Ishikawa (cell line): Measurements from ENCODE around the gene KCNK7.

Source experiments
- CEBPB ChIP-seq: IDR thresholded peaks from 2 replicates; pipeline ENCODE4 v1.6.1; 2012
- CREB1 ChIP-seq: IDR thresholded peaks from 2 replicates; pipeline ENCODE4 v1.6.1; 2012; ENCODE audit warnings: low read depth
- EGR1 ChIP-seq: IDR thresholded peaks from 2 replicates; pipeline ENCODE4 v1.6.1; 2012
- EP300 ChIP-seq: IDR thresholded peaks from 2 replicates; pipeline ENCODE4 v1.6.1; 2012; ENCODE audit warnings: borderline replicate concordance
- FOXM1 ChIP-seq: IDR thresholded peaks from 2 replicates; pipeline ENCODE4 v1.6.1; 2012; ENCODE audit warnings: low read depth, borderline replicate concordance
- NFIC ChIP-seq: IDR thresholded peaks from 2 replicates; pipeline ENCODE4 v1.6.1; 2012
- RAD21 ChIP-seq: IDR thresholded peaks from 2 replicates; pipeline ENCODE4 v1.6.1; 2012; ENCODE audit warnings: low read depth
- TAF1 ChIP-seq: IDR thresholded peaks from 2 replicates; pipeline ENCODE4 v1.6.1; 2012; ENCODE audit warnings: low read depth, mild to moderate bottlenecking
- TCF12 ChIP-seq: IDR thresholded peaks from 2 replicates; pipeline ENCODE4 v1.6.1; 2012; ENCODE audit warnings: low read depth
- TEAD4 ChIP-seq: IDR thresholded peaks from 2 replicates; pipeline ENCODE4 v1.6.1; 2012
- YY1 ChIP-seq: IDR thresholded peaks from 2 replicates; pipeline ENCODE4 v1.6.1; 2012; ENCODE audit warnings: low read depth
- ZBTB7A ChIP-seq: IDR thresholded peaks from 2 replicates; pipeline ENCODE4 v1.6.1; 2012; ENCODE audit warnings: low read depth
- TF ChIP-seq, protein P1 (sequence below): IDR thresholded peaks from 2 replicates; pipeline ENCODE4 v1.6.1; 2012
- TF ChIP-seq, protein P2 (sequence below): IDR thresholded peaks from 2 replicates; pipeline ENCODE4 v1.6.1; 2012
- TF ChIP-seq, protein P3 (sequence below): IDR thresholded peaks from 2 replicates; pipeline ENCODE4 v1.6.1; 2012; ENCODE audit warnings: low read depth, mild to moderate bottlenecking

Gene KCNK7

DNA sequence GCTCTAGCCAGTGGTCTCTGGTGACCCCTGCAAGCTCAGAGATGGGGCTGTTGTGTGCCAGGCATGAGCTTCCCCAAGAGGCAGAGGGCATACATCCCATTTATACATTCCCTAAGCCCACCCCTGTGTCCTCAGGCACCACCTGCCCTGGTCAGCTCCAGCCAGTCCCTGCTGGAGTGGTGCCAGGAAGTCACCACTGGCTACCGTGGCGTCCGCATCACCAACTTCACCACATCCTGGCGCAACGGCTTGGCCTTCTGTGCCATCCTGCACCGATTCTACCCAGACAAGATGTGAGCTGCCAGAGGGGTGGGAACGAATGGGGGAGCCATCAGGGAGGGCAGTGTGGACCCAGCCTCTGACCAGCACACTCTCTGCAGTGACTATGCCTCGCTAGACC is 11.5 kb downstream of the KCNK7 start:
- TF ChIP-seq TAF1 = no peak
- no peak for TF ChIP-seq TCF12
- TF ChIP-seq, protein P1, sequence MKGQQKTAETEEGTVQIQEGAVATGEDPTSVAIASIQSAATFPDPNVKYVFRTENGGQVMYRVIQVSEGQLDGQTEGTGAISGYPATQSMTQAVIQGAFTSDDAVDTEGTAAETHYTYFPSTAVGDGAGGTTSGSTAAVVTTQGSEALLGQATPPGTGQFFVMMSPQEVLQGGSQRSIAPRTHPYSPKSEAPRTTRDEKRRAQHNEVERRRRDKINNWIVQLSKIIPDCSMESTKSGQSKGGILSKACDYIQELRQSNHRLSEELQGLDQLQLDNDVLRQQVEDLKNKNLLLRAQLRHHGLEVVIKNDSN = no peak
- no peak for TF ChIP-seq FOXM1
- no peak for TF ChIP-seq CEBPB
- no peak for TF ChIP-seq CREB1
- TF ChIP-seq EP300 = no peak
- TF ChIP-seq EGR1 = no peak
- no peak for TF ChIP-seq ZBTB7A

DNA sequence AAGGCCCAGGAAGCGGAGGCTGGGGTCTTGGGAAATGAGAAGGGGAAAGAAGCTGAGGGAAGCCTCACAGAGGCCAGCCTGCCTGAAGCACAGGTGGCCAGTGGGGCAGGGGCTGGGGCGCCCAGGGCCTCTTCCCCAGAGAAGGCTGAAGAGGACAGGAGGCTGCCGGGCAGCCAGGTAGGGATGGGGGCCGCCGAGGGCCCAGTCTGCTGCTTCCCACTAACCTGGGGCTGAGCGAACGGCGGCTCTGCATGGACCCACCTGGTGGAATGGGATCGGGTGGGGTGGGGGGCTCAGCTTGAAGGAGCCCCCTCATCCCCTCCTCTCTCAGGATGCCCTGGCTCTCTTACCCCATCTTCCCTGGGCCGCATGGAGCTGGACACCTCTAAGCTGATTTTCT is 12.0 kb downstream of the KCNK7 start:
- TF ChIP-seq TAF1 (no peak), CEBPB (no peak), NFIC (no peak), TCF12 (no peak), EGR1 (no peak), YY1 (no peak), TEAD4 (no peak)
- TF ChIP-seq, protein P1 = no peak
- TF ChIP-seq, protein P2, sequence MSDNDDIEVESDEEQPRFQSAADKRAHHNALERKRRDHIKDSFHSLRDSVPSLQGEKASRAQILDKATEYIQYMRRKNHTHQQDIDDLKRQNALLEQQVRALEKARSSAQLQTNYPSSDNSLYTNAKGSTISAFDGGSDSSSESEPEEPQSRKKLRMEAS = no peak

DNA sequence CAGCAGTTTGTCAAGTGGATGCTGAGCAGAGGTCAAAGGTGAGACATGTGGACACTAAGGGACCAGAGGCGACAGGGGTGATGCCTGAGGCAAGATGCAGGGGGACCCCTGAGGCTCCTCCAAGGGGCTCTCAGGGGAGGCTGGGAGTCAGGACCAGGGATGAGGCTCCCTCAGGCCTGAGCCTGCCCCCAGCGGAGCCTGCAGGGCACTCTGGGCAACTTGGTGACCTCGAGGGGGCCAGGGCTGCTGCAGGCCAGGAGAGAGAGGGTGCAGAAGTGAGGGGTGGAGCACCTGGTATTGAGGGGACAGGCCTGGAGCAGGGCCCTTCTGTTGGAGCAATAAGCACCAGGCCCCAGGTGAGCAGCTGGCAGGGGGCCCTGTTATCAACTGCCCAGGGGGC is 13.7 kb downstream of the KCNK7 start:
- TF ChIP-seq CREB1 (no peak), EGR1 (no peak), EP300 (no peak), YY1 (no peak), ZBTB7A (no peak), FOXM1 (no peak), TAF1 (no peak)
- TF ChIP-seq, protein P2 = no peak
- TF ChIP-seq, protein P3, sequence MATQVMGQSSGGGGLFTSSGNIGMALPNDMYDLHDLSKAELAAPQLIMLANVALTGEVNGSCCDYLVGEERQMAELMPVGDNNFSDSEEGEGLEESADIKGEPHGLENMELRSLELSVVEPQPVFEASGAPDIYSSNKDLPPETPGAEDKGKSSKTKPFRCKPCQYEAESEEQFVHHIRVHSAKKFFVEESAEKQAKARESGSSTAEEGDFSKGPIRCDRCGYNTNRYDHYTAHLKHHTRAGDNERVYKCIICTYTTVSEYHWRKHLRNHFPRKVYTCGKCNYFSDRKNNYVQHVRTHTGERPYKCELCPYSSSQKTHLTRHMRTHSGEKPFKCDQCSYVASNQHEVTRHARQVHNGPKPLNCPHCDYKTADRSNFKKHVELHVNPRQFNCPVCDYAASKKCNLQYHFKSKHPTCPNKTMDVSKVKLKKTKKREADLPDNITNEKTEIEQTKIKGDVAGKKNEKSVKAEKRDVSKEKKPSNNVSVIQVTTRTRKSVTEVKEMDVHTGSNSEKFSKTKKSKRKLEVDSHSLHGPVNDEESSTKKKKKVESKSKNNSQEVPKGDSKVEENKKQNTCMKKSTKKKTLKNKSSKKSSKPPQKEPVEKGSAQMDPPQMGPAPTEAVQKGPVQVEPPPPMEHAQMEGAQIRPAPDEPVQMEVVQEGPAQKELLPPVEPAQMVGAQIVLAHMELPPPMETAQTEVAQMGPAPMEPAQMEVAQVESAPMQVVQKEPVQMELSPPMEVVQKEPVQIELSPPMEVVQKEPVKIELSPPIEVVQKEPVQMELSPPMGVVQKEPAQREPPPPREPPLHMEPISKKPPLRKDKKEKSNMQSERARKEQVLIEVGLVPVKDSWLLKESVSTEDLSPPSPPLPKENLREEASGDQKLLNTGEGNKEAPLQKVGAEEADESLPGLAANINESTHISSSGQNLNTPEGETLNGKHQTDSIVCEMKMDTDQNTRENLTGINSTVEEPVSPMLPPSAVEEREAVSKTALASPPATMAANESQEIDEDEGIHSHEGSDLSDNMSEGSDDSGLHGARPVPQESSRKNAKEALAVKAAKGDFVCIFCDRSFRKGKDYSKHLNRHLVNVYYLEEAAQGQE = no peak

DNA sequence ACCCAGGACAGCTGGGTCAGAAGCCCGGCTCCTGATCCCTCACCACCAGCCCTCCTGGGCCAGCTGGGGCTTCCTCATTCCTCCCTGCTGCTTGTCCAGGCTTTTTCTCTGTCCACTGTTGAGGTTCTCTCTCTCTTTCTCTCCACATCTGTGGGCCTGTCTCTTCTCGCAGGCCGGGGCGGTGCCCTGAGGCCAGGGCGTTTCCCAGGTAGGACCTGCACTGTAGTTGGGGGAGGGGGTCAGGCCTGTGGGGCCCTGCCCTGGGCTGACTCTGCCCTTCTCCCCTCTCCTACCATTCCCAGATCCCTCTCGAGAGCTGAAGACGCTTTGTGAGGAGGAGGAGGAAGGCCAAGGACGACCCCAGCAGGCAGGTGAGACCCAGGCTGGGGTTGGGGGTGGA is 14.8 kb downstream of the KCNK7 start:
- TF ChIP-seq FOXM1 (no peak), CEBPB (no peak)

DNA sequence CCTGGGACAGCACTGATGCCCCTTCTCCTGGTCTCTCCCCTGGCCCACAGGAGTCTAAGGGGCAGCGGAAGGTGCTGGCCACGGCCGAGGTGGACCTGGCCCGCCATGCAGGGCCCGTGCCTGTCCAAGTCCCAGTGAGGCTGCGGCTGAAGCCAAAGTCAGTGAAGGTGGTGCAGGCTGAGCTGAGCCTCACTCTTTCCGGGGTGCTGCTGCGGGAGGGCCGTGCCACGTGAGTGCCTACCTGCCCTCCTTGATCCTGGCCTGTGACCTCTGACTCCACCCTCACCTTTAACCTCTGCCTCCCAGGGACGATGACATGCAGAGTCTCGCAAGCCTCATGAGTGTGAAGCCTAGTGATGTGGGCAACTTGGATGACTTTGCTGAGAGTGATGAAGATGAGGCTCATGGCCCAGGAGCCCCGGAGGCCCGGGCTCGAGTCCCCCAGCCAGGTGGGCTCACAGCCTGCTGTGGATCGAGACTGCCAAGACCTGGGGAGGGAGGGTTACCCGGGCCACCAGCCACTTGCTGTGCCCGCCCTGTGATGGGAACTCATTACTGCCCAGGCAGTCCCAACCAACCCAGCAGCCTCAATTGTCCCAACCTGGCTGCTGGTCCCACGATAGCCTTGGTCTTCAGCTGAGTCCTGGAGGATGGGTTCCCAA is 15.4 kb downstream of the KCNK7 start:
- no peak for TF ChIP-seq NFIC
- no peak for TF ChIP-seq YY1

DNA sequence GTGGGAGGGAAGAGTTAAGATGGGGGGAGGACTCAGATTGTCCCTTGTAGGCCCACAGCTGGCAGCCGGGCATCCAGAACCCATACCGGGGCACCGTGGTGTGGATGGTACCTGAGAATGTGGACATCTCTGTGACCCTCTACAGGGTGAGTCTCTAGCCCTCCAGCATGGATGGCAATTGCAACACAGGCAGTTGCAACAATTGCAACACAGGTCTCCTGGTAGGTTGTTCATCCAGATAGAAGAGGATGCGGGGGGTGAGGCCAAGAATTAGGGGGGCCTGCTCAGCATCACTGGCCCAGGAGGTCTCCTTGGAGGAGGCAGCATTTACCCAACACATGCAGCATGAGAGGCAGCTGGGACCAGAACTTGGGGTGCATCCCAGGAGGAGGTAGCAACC is 16.3 kb downstream of the KCNK7 start:
- no peak for TF ChIP-seq TAF1
- TF ChIP-seq FOXM1 = no peak
- no peak for TF ChIP-seq EGR1
- TF ChIP-seq, protein P3 = no peak
- no peak for TF ChIP-seq EP300
- no peak for TF ChIP-seq CREB1

DNA sequence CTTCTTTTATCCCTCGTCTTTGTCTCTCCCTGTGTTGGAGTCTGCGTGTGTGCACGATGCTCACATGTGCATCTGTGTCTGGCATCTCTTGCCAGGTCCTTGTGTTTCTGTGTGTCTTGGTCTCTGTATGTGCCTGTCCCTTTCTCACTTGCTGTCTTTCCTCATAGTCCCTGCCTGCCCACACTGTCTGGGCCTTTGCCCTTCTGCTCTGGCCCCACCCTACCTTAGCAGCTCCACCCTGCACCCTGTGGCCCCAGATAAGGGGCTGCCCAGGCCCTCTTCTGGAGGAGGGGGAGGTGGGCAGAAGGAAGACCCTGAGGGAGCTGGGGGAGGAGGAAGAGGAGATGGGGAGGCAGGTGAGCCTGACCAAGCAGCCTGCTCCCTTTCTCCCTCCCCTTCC is 16.9 kb downstream of the KCNK7 start:
- TF ChIP-seq RAD21 (no peak), YY1 (no peak), CREB1 (no peak), TEAD4 (no peak), EP300 (no peak), NFIC (no peak), CEBPB (no peak), FOXM1 (no peak), ZBTB7A (no peak), EGR1 (no peak), TAF1 (no peak), TCF12 (no peak)
- TF ChIP-seq, protein P3 = no peak
- TF ChIP-seq, protein P2 = no peak
- TF ChIP-seq, protein P1 = no peak
